Osteoblast (primary cell): Measurements from ENCODE around the gene MRPL46. TPM values are rescaled to one million over a fixed set of nuclear protein-coding genes. Genes with fewer than 3 reads are reported as not detected.
A peak's percentile ranks its signal among the peaks of the same experiment; 100 is the strongest.

Experiments used
- DNase-seq: peaks from one replicate; pipeline ENCODE4 v3.0.0; 2011; ENCODE audit warnings: low spot score, mixed read lengths; ENCODE audit not compliant: insufficient read length; ENCODE audit errors: missing footprints
- H2AFZ ChIP-seq: 2 replicates; pipeline ENCODE4 v1.6.0; 2011; ENCODE audit warnings: mild to moderate bottlenecking, low read length
- H3K27ac ChIP-seq: 2 replicates; pipeline ENCODE4 v1.5.1; 2011; ENCODE audit warnings: mild to moderate bottlenecking, low read depth, low read length, moderate library complexity
- H3K27me3 ChIP-seq: 2 replicates; pipeline ENCODE4 v1.6.0; 2012; ENCODE audit warnings: mild to moderate bottlenecking, control low read depth, inconsistent platforms, low read length, moderate library complexity; ENCODE audit not compliant: insufficient read depth
- H3K36me3 ChIP-seq: 2 replicates; pipeline ENCODE4 v1.5.1; 2011; ENCODE audit warnings: mild to moderate bottlenecking, low read length, control low read depth, moderate library complexity; ENCODE audit not compliant: insufficient read depth
- H3K4me1 ChIP-seq: 2 replicates; pipeline ENCODE4 v1.5.1; 2011; ENCODE audit warnings: mild to moderate bottlenecking, low read length, control low read depth, moderate library complexity; ENCODE audit not compliant: insufficient read depth
- H3K4me2 ChIP-seq: 2 replicates; pipeline ENCODE4 v1.6.0; 2011; ENCODE audit warnings: mild to moderate bottlenecking, low read length; ENCODE audit not compliant: insufficient read depth
- H3K4me3 ChIP-seq: fragments of 200-600 bp; sonication (generic); 3 replicates; pipeline ENCODE4 v1.5.1; 2012; ENCODE audit warnings: mild to moderate bottlenecking, low read length, inconsistent platforms; ENCODE audit not compliant: insufficient read depth
- H3K79me2 ChIP-seq: 2 replicates; pipeline ENCODE4 v1.6.0; 2012; ENCODE audit warnings: mild to moderate bottlenecking, low read length, control low read depth, inconsistent platforms; ENCODE audit not compliant: insufficient read depth
- H3K9me3 ChIP-seq: 2 replicates; pipeline ENCODE4 v1.5.1; 2011; ENCODE audit warnings: low read depth, low read length, control low read depth
- H4K20me1 ChIP-seq: 2 replicates; pipeline ENCODE4 v1.6.0; 2012; ENCODE audit warnings: mild to moderate bottlenecking, low read length, control low read depth; ENCODE audit not compliant: insufficient read depth
- total RNA-seq: library from RNA; depleted of rRNA; stranded (reverse); fragments of >200 nt; gene quantifications from 2 replicates; pipeline ENCODE4 v1.2.3, GENCODE V29; 2012
- TF ChIP-seq, protein P1 (sequence below): IDR thresholded peaks from 2 replicates; pipeline ENCODE4 v1.5.1; 2011; ENCODE audit warnings: mild to moderate bottlenecking, low read depth, low read length, moderate library complexity; ENCODE audit errors: extremely low read depth

Gene MRPL46
- total RNA-seq, 1 donor = 11.2 TPM

DNA sequence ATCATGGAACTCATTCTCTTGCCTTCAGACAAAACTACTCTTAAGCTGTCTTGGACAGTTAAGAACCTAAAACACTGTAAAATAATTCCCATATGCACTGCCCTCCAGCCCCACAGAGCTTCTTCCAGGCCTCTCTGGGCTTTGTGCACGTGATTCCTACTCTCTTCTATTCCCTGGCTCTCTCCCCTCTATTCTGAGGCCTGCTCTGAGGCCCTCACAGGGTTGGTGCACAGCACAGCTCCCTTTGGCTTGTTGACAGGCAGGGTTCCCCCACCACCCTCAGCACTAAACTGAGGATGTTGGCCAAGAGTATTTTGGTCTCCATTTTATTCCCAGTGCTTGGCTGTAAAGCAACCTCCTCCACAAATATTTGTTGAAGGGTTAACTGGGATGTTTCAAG lies 13.5 kb downstream of the MRPL46 start:
- no peak for DNase-seq
- no peaks in the 10 kb centered on the region for H3K9me3 ChIP-seq
- H3K36me3 ChIP-seq = no peaks in the 10 kb centered on the region
- H3K4me2 ChIP-seq = no peak overlapping the region
- H3K79me2 ChIP-seq = no peaks in the 10 kb centered on the region
- no peaks in the 10 kb centered on the region for H3K27me3 ChIP-seq
- peaks cover 15% of the 10 kb centered on the region for H3K4me1 ChIP-seq
- TF ChIP-seq, protein P1, sequence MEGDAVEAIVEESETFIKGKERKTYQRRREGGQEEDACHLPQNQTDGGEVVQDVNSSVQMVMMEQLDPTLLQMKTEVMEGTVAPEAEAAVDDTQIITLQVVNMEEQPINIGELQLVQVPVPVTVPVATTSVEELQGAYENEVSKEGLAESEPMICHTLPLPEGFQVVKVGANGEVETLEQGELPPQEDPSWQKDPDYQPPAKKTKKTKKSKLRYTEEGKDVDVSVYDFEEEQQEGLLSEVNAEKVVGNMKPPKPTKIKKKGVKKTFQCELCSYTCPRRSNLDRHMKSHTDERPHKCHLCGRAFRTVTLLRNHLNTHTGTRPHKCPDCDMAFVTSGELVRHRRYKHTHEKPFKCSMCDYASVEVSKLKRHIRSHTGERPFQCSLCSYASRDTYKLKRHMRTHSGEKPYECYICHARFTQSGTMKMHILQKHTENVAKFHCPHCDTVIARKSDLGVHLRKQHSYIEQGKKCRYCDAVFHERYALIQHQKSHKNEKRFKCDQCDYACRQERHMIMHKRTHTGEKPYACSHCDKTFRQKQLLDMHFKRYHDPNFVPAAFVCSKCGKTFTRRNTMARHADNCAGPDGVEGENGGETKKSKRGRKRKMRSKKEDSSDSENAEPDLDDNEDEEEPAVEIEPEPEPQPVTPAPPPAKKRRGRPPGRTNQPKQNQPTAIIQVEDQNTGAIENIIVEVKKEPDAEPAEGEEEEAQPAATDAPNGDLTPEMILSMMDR = no peak
- H2AFZ ChIP-seq = no peak overlapping the region
- no peaks in the 10 kb centered on the region for H4K20me1 ChIP-seq
- no peak overlapping the region for H3K27ac ChIP-seq
- H3K4me3 ChIP-seq = no peak overlapping the region

DNA sequence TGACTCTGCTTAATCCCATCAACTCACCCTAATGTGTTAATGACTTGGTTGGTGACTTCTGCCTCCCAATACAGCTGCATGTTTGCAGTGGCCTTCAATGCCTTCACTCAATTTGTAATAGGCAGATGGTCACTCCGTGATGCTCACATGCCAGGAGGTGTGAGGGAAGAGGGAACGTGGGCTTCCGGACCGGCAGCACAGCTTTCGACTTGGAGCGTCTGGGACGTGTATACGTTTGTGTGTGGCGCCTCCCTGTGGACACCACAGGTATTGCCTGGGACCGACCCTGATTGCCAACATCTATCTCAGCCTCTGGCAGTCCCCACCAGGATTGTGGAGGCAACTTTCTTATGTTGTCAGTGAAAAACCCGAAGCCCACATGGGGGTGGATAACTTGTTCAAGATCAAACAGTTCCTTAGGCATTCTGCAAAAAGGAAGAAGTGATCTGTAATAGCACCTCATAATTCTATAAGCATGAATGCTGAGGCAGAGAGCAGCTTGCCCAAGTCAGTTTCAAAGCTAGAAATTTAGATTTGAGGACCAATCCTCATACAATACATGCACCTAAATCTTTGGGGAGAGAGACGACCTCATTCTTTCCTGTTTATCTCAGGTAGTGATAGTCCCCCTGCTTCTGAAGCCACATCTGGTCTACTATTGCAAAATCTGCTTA lies 16.9 kb downstream of the MRPL46 start:
- Histone ChIP-seq H3K27me3 (no peaks in the 10 kb centered on the region), H4K20me1 (no peaks in the 10 kb centered on the region), H3K27ac (no peak overlapping the region), H3K4me2 (peak overlapping the region; percentile 48), H3K36me3 (no peaks in the 10 kb centered on the region), H3K79me2 (no peaks in the 10 kb centered on the region), H3K9me3 (no peaks in the 10 kb centered on the region), H3K4me1 (peaks cover 13% of the 10 kb centered on the region), H2AFZ (no peak overlapping the region), H3K4me3 (no peak overlapping the region)
- TF ChIP-seq, protein P1 = peak; percentile 96
- DNase-seq = peak; percentile 81

DNA sequence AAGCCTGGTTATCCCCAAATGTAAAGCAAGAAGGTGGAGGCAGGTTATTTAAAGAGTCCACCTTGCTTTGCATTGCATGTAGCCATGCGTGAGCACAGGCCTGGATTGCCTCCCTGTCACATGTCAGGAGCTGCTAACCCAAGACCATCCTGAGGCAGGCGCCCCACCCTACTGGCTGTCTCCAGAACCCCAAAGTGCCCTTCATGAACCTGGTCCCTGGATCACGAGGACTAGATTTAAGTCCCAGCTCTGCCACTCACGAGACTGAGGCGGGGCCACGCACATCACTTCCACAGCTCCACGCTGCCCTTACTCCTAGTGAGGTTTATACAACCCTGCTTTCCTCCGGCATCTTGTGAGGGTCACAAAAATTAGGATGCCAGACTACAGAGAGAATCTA lies 17.6 kb downstream of the MRPL46 start:
- H3K27me3 ChIP-seq = no peaks in the 10 kb centered on the region

DNA sequence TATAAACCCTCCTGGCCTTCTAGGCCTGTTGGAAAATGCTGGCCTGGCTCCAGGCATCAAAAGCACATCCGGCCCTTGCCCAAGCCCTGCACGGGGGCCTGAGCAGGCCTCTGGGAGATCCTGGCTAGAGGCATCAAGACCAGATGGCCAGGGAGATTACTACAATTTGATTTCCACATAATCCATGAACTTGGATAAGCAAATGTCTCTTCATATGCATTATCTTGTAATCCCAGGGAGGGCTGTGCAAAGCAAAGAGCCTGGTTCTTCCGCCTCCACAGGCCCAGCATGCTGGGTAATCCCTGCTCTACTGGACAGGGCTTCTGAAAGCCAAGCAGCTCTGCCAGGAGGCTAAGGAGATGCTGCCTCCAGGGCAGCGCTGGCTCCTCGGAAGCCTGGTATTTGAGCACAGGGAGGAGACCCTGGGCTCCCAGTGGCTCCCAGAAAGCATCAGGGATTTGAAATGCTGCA lies 18.2 kb downstream of the MRPL46 start:
- H3K36me3 ChIP-seq = no peaks in the 10 kb centered on the region
- no peaks in the 10 kb centered on the region for H3K27me3 ChIP-seq
- H3K4me1 ChIP-seq = peaks cover under 1% of the 10 kb centered on the region
- DNase-seq = no peak
- H3K9me3 ChIP-seq = no peaks in the 10 kb centered on the region
- H4K20me1 ChIP-seq = no peaks in the 10 kb centered on the region
- H3K27ac ChIP-seq = no peak overlapping the region
- no peak overlapping the region for H3K4me3 ChIP-seq
- no peak overlapping the region for H2AFZ ChIP-seq
- H3K79me2 ChIP-seq = no peaks in the 10 kb centered on the region
- no peak overlapping the region for H3K4me2 ChIP-seq
- TF ChIP-seq, protein P1 = no peak

More for the DNA sequence above, 17.6 kb downstream of the MRPL46 start:
- Histone ChIP-seq H3K9me3 (no peaks in the 10 kb centered on the region), H4K20me1 (no peaks in the 10 kb centered on the region), H3K36me3 (no peaks in the 10 kb centered on the region), H2AFZ (no peak overlapping the region), H3K4me3 (no peak overlapping the region), H3K79me2 (no peaks in the 10 kb centered on the region), H3K4me2 (no peak overlapping the region), H3K4me1 (peaks cover 6% of the 10 kb centered on the region), H3K27ac (no peak overlapping the region)
- TF ChIP-seq, protein P1 = no peak
- DNase-seq = peak; percentile 19
